Activated naive CD4-positive, alpha-beta T cell treated with anti-CD3 and anti-CD28 coated beads, Interleukin-2, amount 50 U/mL, for 24 hours (primary cell): ENCODE measurements around the gene SLC29A4.

Source experiments
- H3K27ac Mint-ChIP-seq: one replicate; pipeline ENCODE4 v1.8.0; 2021; ENCODE audit warnings: mild to moderate bottlenecking, mixed read lengths
- H3K27me3 Mint-ChIP-seq: one replicate; pipeline ENCODE4 v1.8.0; 2021; ENCODE audit warnings: mixed read lengths
- H3K36me3 Mint-ChIP-seq: one replicate; pipeline ENCODE4 v1.8.0; 2021; ENCODE audit warnings: mixed read lengths
- H3K4me1 Mint-ChIP-seq: one replicate; pipeline ENCODE4 v1.8.0; 2021; ENCODE audit warnings: mixed read lengths
- H3K4me3 Mint-ChIP-seq: one replicate; pipeline ENCODE4 v1.8.0; 2021; ENCODE audit warnings: mild to moderate bottlenecking, mixed read lengths
- H3K9me3 Mint-ChIP-seq: one replicate; pipeline ENCODE4 v1.8.0; 2021; ENCODE audit warnings: mixed read lengths

The SLC29A4 gene

DNA sequence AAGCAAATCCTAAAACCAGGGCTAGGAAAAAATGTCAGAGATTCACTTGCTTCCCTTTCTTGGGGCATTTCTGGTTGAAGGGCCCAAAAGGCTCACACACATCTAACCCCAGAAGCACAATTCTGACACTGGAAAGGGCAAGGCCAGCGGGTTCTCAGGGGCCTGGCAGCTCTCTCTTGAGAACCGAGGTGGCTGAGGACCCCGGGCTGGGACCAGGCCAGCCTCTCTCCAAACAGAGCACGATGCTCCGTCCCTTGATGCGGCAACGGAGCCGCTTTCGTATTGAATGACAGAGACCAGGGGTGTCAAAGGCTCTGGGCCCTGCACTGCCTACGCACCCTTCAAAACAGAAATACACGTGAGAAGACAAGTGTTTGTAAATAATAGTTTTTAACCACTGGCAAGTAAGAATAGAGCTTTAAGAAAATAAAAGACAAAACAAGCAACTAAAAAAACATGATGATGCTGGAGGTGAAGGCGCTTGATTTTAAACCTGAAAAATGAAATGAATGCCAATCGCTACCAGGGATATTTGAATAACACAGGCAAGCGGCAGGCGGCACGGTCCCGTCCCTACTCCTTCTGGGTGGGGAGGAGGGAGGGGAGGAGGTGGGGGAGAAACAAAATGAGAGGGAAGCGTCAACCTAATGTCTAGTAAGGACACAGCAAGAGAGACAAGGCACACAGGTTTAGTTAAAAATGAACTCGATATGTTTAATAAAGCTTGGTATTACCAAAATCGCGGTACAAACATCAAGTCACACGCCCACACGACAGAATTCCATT lies 68.0 kb downstream of the SLC29A4 start:
- peaks cover 13% of the 10 kb centered on the region for H3K4me1 Mint-ChIP-seq
- H3K27ac Mint-ChIP-seq = no peak overlapping the region
- no peaks in the 10 kb centered on the region for H3K27me3 Mint-ChIP-seq
- peaks cover 7% of the 10 kb centered on the region for H3K36me3 Mint-ChIP-seq
- H3K9me3 Mint-ChIP-seq = no peaks in the 10 kb centered on the region
- no peak overlapping the region for H3K4me3 Mint-ChIP-seq

DNA sequence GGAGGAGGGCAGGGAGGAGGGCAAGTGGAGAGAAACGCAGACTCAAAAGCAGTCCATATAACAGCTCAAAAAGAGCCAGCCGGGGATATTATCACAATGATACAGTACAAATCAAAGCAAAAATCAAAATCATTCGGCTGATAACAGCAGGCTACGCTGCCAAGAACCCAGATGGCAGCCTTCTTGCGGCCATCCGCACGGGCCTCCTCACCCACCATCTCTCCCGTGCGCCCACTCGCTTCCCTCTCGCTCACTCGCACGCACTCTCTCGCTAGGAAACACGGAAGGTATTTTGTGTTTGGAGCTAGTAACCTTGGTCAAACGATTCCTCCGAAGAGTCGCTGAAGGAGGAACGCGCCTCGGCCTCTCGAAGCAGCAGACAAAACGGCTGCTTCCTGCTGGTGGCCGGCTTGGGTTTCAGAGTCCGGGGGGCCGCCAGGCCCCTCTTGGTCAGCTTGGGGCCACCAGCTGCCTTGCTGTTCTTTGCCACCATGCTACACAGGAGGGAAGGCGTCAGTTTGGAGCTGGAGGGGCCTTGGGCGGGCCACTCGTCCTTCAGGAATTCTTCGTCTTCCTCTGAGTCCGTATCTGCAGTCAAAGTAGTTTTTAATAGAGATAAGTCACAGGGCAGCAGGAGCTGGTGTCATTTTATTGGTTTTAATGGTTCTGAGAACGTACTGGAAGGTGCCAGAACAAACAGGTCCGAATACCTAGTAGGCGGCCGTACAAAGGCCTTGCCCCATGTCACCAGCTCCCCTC lies 68.9 kb downstream of the SLC29A4 start:
- no peak overlapping the region for H3K27ac Mint-ChIP-seq
- H3K9me3 Mint-ChIP-seq = no peaks in the 10 kb centered on the region
- peaks cover 13% of the 10 kb centered on the region for H3K4me1 Mint-ChIP-seq
- peaks cover 10% of the 10 kb centered on the region for H3K36me3 Mint-ChIP-seq
- no peak overlapping the region for H3K4me3 Mint-ChIP-seq
- H3K27me3 Mint-ChIP-seq = no peaks in the 10 kb centered on the region

DNA sequence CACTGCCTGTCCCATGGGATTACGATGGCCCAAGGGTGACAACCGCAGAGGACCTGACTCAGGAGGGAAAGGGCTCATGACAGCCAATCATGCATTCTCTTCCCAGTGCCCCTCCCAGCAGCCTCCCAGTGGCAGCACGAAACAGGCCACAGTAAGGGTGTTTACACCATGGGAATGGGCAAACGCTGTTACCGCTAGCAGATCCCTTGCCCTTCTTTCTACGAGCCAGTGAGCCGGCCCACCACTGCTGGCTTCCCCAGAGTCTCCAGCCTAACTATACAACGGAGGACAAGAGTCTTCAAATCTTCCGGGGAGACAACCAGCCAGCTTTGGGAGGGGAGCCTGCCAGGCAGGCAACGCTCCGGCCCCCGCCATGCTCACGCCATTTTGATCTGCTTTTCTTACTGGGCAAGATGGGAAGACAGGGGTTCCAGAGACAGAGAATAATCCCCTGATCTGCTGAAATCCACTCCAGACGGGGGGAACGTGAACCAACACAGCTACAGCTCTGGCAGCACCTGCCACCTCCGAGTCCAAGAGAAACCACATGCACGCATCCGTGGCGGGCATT lies 69.8 kb downstream of the SLC29A4 start:
- Mint-ChIP-seq H3K27ac (no peak overlapping the region), H3K9me3 (no peaks in the 10 kb centered on the region), H3K4me3 (no peak overlapping the region), H3K36me3 (peaks cover 12% of the 10 kb centered on the region), H3K27me3 (no peaks in the 10 kb centered on the region), H3K4me1 (peaks cover 13% of the 10 kb centered on the region)

DNA sequence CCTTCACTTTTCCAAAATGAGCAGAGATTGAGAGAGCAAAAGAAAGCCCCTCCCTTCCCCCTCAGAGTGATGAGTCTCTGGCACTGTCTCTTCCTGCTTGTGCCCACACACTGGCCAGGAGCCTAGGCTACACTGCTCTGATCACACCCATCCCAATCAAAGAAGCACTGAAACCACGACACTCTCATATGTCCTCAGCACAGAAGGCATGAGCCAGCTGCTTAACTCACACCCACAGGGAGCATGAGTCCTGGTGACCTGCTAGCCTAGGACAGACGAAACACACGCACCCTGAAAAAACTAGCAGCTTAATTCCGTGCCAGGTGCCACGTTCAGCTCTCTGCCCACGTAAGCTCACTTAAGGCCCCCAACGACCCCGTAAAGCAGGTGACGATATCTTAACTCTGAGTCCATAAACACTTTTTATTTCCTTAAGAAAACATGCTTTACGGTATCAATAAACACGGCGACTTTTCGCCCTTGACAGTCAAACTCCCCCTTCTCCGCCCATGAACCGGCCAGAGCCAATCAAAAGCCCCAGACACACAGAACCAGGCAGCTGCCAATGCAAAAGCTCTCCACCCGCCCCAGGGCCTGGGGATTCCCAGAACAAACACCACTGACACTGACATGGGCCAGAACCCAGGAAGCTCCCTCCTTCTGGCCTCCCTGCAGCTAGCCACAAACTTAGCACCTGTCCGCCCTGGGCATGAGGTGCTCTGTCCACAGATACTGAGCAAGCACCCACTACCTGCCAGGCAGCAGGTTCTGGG lies 71.9 kb downstream of the SLC29A4 start:
- H3K36me3 Mint-ChIP-seq = peaks cover 19% of the 10 kb centered on the region
- H3K9me3 Mint-ChIP-seq = no peaks in the 10 kb centered on the region
- peaks cover 13% of the 10 kb centered on the region for H3K4me1 Mint-ChIP-seq
- no peak overlapping the region for H3K27ac Mint-ChIP-seq
- no peaks in the 10 kb centered on the region for H3K27me3 Mint-ChIP-seq
- no peak overlapping the region for H3K4me3 Mint-ChIP-seq
